Measurements from ENCODE around the gene NCOR2. TPM values are rescaled to one million over a fixed set of nuclear protein-coding genes. Genes with fewer than 3 reads are reported as not detected.

The NCOR2 gene
- total RNA-seq, 2 experiments from 2014 or later: 92.9 to 99.9 TPM

- H3K9me3 Mint-ChIP-seq (ENCODE audit: insufficient read depth): no peaks in the 10 kb centered on the region
- H3K27me3 Mint-ChIP-seq (ENCODE audit: low read depth): peaks cover 5% of the 10 kb centered on the region
- H3K4me1 Mint-ChIP-seq (ENCODE audit: low read depth): peaks cover 26% of the 10 kb centered on the region
- ATAC-seq (peak; percentile 76), DNase-seq (peak; percentile 87)
- CTCF ChIA-PET: no interaction called here
- peak overlapping the region; percentile 37 for H3K27ac Mint-ChIP-seq
- peak overlapping the region; percentile 63 for H3K4me3 Mint-ChIP-seq
- POLR2A ChIA-PET: no interaction called here
- no peaks in the 10 kb centered on the region for H3K36me3 Mint-ChIP-seq (ENCODE audit: low read depth)
Observed at GRCh38 chr12:124567673-124568373, 411 bp upstream of the NCOR2 start.

- H3K9me3 Mint-ChIP-seq (ENCODE audit: insufficient read depth): no peaks in the 10 kb centered on the region
- peak; percentile 72 for DNase-seq
- peak overlapping the region; percentile 94 for H3K4me3 Mint-ChIP-seq
- H3K36me3 Mint-ChIP-seq (ENCODE audit: low read depth): no peaks in the 10 kb centered on the region
- peaks cover 5% of the 10 kb centered on the region for H3K27me3 Mint-ChIP-seq (ENCODE audit: low read depth)
- peak; percentile 74 for ATAC-seq
- CTCF ChIA-PET: interaction anchor here (0.7 kb wide), 1 partner anchor 206 kb away, joined by 3 read pairs; no protein-coding TSS in a partner anchor
- POLR2A ChIA-PET: no interaction called here
- H3K4me1 Mint-ChIP-seq (ENCODE audit: low read depth): peaks cover 29% of the 10 kb centered on the region
- peak overlapping the region; percentile 86 for H3K27ac Mint-ChIP-seq
Observed at GRCh38 chr12:124566161-124566996, 1.0 kb downstream of the NCOR2 start.

GRCh38 chr12:124565656-124566160 is 1.7 kb downstream of the NCOR2 start:
- Mint-ChIP-seq H3K4me1 (ENCODE audit: low read depth) (peaks cover 29% of the 10 kb centered on the region), H3K36me3 (ENCODE audit: low read depth) (no peaks in the 10 kb centered on the region), H3K9me3 (ENCODE audit: insufficient read depth) (no peaks in the 10 kb centered on the region), H3K4me3 (peak overlapping the region; percentile 94), H3K27ac (peak overlapping the region; percentile 43), H3K27me3 (ENCODE audit: low read depth) (peaks cover 5% of the 10 kb centered on the region)
- POLR2A ChIA-PET: no interaction called here
- ATAC-seq (no peak), DNase-seq (no peak)
- CTCF ChIA-PET: no interaction called here

GRCh38 chr12:124564971-124565491 is 2.4 kb downstream of the NCOR2 start:
- H3K9me3 Mint-ChIP-seq (ENCODE audit: insufficient read depth): no peaks in the 10 kb centered on the region
- no peaks in the 10 kb centered on the region for H3K36me3 Mint-ChIP-seq (ENCODE audit: low read depth)
- H3K4me3 Mint-ChIP-seq: peak overlapping the region; percentile 94
- H3K4me1 Mint-ChIP-seq (ENCODE audit: low read depth): peaks cover 29% of the 10 kb centered on the region
- ChIA-PET POLR2A (no interaction called here), CTCF (no interaction called here)
- ATAC-seq (no peak), DNase-seq (no peak)
- H3K27ac Mint-ChIP-seq: peak overlapping the region; percentile 43
- H3K27me3 Mint-ChIP-seq (ENCODE audit: low read depth): peaks cover under 1% of the 10 kb centered on the region

- no peak overlapping the region for H3K4me3 Mint-ChIP-seq
- no peaks in the 10 kb centered on the region for H3K9me3 Mint-ChIP-seq (ENCODE audit: insufficient read depth)
- peaks cover 2% of the 10 kb centered on the region for H3K36me3 Mint-ChIP-seq (ENCODE audit: low read depth)
- ATAC-seq: no peak
- no peak for DNase-seq
- CTCF ChIA-PET: no interaction called here
- H3K4me1 Mint-ChIP-seq (ENCODE audit: low read depth): peaks cover 29% of the 10 kb centered on the region
- POLR2A ChIA-PET: no interaction called here
- H3K27me3 Mint-ChIP-seq (ENCODE audit: low read depth): no peaks in the 10 kb centered on the region
- H3K27ac Mint-ChIP-seq: no peak overlapping the region
Observed at GRCh38 chr12:124564232-124564958, 3.0 kb downstream of the NCOR2 start.

GRCh38 chr12:124563809-124564208 is 3.6 kb downstream of the NCOR2 start:
- Mint-ChIP-seq H3K9me3 (ENCODE audit: insufficient read depth) (no peaks in the 10 kb centered on the region), H3K4me3 (no peak overlapping the region), H3K27me3 (ENCODE audit: low read depth) (no peaks in the 10 kb centered on the region), H3K36me3 (ENCODE audit: low read depth) (peaks cover 2% of the 10 kb centered on the region), H3K4me1 (ENCODE audit: low read depth) (peaks cover 29% of the 10 kb centered on the region), H3K27ac (no peak overlapping the region)
- DNase-seq (no peak), ATAC-seq (no peak)
- POLR2A ChIA-PET: no interaction called here
- CTCF ChIA-PET: no interaction called here

- H3K27me3 Mint-ChIP-seq (ENCODE audit: low read depth): no peaks in the 10 kb centered on the region
- CTCF ChIA-PET: no interaction called here
- H3K4me3 Mint-ChIP-seq: no peak overlapping the region
- H3K27ac Mint-ChIP-seq: no peak overlapping the region
- POLR2A ChIA-PET: no interaction called here
- ATAC-seq (no peak), DNase-seq (no peak)
- H3K4me1 Mint-ChIP-seq (ENCODE audit: low read depth): peaks cover 27% of the 10 kb centered on the region
- H3K36me3 Mint-ChIP-seq (ENCODE audit: low read depth): peaks cover 2% of the 10 kb centered on the region
- H3K9me3 Mint-ChIP-seq (ENCODE audit: insufficient read depth): no peaks in the 10 kb centered on the region
Observed at GRCh38 chr12:124563401-124563800, 4.0 kb downstream of the NCOR2 start.

- Mint-ChIP-seq H3K36me3 (ENCODE audit: low read depth) (peaks cover 2% of the 10 kb centered on the region), H3K27ac (no peak overlapping the region), H3K9me3 (ENCODE audit: insufficient read depth) (no peaks in the 10 kb centered on the region), H3K4me1 (ENCODE audit: low read depth) (peaks cover 22% of the 10 kb centered on the region), H3K27me3 (ENCODE audit: low read depth) (no peaks in the 10 kb centered on the region), H3K4me3 (no peak overlapping the region)
- ATAC-seq: no peak
- ChIA-PET CTCF (interaction anchor here (1.4 kb wide), 1 partner anchor 10 kb away, joined by 3 read pairs; no protein-coding TSS in a partner anchor), POLR2A (no interaction called here)
- DNase-seq: no peak
Observed at GRCh38 chr12:124562796-124563181, 4.6 kb downstream of the NCOR2 start.

GRCh38 chr12:124562018-124562795 is 5.2 kb downstream of the NCOR2 start:
- H3K27me3 Mint-ChIP-seq (ENCODE audit: low read depth): no peaks in the 10 kb centered on the region

GRCh38 chr12:124561231-124561630 is 6.2 kb downstream of the NCOR2 start:
- no peak overlapping the region for H3K4me3 Mint-ChIP-seq

More at GRCh38 chr12:124562018-124562795, 5.2 kb downstream of the NCOR2 start:
- Mint-ChIP-seq H3K4me3 (no peak overlapping the region), H3K4me1 (ENCODE audit: low read depth) (peaks cover 19% of the 10 kb centered on the region), H3K27ac (no peak overlapping the region), H3K36me3 (ENCODE audit: low read depth) (peaks cover 2% of the 10 kb centered on the region), H3K9me3 (ENCODE audit: insufficient read depth) (no peaks in the 10 kb centered on the region)
- no peak for ATAC-seq
- ChIA-PET POLR2A (no interaction called here), CTCF (interaction anchor here (1.4 kb wide), 1 partner anchor 9 kb away, joined by 3 read pairs; no protein-coding TSS in a partner anchor)
- no peak for DNase-seq

More at GRCh38 chr12:124561231-124561630, 6.2 kb downstream of the NCOR2 start:
- ChIA-PET CTCF (no interaction called here), POLR2A (interaction anchor here (0.8 kb wide), 1 partner anchor 15 kb away, joined by 3 read pairs; no protein-coding TSS in a partner anchor)
- Mint-ChIP-seq H3K9me3 (ENCODE audit: insufficient read depth) (no peaks in the 10 kb centered on the region), H3K27ac (no peak overlapping the region), H3K27me3 (ENCODE audit: low read depth) (no peaks in the 10 kb centered on the region), H3K4me1 (ENCODE audit: low read depth) (peaks cover 20% of the 10 kb centered on the region), H3K36me3 (ENCODE audit: low read depth) (peaks cover 2% of the 10 kb centered on the region)
- DNase-seq (no peak), ATAC-seq (no peak)
